CD4-positive, alpha-beta T cell treated with Interleukin-4 for 4 hours (primary cell): ENCODE results near the gene AMELX.

Source experiments
- DNase-seq: peaks from one replicate; pipeline ENCODE4 v3.0.0-alpha.2; 2020

AMELX gene

DNA sequence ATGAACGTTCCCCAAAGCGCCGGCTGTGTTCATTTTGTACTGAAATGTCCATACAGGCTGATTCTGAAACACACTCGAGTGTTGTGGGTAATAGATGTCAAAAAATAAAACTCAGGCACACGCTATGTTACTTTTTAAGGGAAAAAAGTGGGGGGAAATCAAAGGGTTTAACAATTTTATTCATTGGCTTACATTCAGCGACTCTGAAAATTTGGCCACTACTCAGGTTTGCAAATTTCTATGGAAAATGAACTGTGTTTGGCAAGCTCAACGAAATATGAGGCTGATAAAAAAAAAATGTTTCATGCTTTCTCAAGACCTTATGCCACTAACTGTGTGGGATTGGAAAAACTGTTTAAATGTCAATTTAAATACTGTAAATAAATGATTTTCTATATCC, 18.5 kb downstream of the AMELX start:
- DNase-seq = no peak

DNA sequence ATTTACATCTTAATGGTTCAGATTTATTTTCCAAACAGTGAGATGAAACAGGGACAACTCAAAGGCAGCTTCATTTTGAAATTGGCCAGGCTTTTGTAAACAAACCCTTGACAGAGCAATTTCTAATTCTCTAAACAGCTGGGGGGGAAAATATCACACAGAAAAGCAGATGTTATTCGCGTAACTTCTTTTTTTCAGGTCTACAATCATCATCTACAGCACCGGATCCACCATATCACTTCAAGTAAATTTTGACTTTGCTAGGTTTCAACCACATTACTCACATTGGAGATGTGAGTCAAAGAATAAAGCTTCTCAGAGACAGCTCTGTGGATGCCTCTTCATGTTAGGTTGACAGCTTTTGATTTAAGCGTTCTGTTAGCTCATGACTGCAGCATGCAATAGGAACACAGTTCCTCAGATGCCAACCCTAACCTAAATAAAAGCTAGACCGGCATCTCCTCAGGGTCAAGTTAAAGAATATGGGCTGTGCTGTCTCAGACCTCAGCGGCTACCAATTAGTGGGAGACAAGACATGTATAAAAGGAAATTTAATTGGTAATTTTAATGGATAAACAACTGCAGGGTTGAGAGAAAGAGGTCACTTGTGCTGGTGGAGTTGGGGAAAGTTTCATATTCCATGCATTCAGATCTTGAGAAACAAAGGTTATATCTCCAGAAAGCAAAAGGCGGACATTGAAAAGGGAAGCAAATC, 26.8 kb downstream of the AMELX start:
- DNase-seq = no peak

DNA sequence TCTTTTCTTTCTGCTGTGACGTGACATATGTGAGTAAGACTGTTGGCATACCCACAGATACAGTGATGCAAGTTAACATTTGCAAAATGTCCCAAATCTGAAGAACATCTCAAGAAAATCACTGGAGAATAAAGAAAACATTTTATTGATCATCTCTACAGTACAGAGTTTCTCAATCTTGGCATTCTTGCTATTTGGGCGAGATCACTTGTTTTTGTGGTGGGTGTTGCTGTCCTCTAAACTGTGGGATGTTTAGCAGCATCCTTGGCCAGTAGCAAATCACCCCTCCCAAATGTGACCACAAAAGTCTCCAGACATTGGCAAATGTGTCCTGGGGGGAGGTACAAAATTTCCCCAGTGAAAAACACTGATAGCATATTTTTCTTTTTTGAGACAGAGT, 28.8 kb downstream of the AMELX start:
- DNase-seq = no peak

DNA sequence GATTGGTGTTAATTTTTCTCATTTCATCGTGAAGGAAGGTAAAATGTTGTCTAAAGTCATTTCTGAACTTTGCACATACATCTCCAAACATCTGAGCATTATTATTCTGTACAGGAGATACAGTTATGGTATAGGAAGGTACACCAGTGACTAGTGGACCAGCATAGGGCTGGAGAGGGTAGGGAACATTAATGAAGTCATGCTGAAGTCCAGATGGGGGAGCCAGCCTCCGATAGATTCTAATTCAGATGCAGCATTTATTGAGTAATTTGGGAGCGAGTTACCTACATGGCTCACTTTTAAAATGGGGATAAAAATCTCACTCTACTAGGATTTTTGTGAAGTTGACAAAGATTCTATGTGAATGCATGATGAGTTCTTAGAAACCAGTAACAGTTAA, 34.9 kb downstream of the AMELX start:
- DNase-seq = no peak

GRCh38 chrX:11329021-11329420, 35.8 kb downstream of the AMELX start:
- DNase-seq = no peak

DNA sequence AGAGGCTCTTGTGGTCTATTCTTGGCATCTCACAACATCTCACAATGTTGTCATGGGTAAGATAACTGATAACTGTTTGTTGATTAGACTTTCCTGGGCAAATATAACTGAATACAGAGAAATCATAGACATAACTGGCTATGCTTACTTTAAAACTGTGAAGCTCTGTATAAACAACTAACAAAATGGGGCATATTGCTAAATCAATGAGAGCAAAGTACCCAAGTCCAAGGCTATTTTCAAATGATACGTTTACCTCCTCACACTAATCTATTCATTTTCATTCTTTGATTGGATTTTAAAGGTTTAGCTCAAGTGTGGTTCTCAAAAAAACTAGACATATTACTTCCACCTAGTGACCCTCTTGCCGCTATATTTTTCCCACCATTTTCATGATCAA, 38.6 kb downstream of the AMELX start:
- DNase-seq = no peak

GRCh38 chrX:11334165-11334564, 41.0 kb downstream of the AMELX start:
- DNase-seq = no peak

DNA sequence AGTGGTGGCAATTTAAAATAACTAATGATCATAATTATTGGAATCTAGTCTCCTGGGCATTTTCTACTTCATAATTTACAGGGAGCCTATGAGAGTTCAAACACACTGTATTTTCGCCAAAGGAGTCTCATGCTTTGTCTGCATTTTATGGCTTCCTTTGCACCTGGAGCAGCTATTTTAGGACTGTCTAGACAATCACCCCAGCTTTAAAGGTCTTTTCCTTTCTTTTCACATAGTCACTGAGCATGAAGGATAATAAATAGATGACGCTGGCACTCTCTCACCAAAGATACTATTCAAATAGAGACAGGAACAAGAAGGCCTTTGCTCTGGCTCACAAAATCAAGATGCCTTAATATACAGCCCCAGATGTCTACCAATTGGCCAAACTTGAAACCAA, 43.0 kb downstream of the AMELX start:
- no peak for DNase-seq

GRCh38 chrX:11337292-11338009, 44.2 kb downstream of the AMELX start:
- no peak for DNase-seq

DNA sequence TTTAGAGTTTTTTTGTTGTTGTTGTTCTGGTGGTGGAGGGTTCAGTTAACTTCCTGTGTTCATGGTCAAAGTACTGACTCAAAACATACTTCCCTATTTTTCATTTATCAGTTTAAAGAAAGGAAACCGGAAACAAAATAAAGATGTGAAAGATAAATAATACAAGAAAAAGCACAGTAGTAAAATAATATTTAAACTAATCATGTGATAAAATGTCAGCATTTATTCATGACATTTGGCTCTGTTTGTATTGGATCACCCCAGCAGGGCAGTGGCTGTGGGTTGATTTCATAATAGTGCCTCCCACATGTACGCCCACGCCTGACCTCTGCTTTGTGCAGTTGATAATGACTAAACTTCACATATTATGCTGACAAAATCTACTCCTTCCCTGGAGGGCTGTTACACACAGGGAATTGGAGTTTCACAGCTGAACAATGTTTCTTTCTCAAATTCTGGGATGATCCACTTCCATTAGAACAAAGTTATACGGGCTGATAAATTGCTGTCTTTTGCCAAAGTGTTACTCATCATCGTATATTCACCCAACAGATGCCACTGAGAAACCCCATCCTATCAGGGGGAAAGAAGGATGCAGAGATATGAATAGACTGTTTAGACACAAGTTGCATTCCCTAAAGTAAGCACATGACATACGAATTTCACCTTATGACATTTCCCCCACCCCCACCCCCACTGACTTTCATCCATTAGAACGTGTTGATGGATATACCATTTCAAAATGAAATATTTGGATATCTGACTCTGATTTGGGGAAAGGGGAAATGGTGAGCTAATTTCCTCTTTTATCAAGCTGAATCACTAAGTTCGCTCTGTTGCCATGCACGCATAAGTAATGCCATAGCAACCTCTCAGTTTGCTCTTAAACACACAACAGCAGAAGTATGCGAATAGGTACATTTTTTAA, 48.3 kb downstream of the AMELX start:
- peak; percentile 1 for DNase-seq

GRCh38 chrX:11342673-11343072, 49.5 kb downstream of the AMELX start:
- DNase-seq = no peak

GRCh38 chrX:11346121-11346682, 53.0 kb downstream of the AMELX start:
- no peak for DNase-seq

DNA sequence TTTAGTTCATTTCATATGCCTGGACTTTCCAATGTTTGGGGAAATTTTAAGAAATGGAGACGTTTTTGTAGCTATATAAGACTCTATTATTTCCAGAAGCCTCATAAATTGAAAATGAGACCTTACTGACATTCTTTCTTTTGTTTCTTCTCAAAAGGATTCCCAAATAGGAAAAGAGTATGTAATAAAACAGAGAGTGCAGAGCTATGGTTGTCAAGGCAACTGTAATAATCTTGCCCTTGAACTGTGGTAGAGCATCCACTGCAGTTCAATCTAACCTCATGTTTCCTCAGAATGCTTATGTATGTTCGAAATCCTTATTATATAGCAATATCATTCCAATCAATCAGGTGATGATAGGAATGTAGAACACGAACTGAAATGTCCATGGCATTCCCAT, 54.1 kb downstream of the AMELX start:
- no peak for DNase-seq

- DNase-seq = no peak
These were observed 55.8 kb downstream of the AMELX start for GRCh38 chrX:11349020-11349419.

- DNase-seq = no peak
These were observed 56.6 kb downstream of the AMELX start for GRCh38 chrX:11349661-11350337.
